GM15510 (cell line): Measurements from ENCODE around the gene RAMACL.

Source experiments
- POLR2A ChIP-seq: IDR thresholded peaks from 3 replicates; pipeline ENCODE4 v1.6.1; 2011; ENCODE audit warnings: borderline replicate concordance; ENCODE audit not compliant: insufficient read length; ENCODE audit errors: extremely low read depth

The RAMACL gene

GRCh38 chr6:166561771-166562359 lies 24.6 kb downstream of the RAMACL start:
- no peak for TF ChIP-seq POLR2A

GRCh38 chr6:166560222-166560621 lies 26.3 kb downstream of the RAMACL start:
- no peak for TF ChIP-seq POLR2A

DNA sequence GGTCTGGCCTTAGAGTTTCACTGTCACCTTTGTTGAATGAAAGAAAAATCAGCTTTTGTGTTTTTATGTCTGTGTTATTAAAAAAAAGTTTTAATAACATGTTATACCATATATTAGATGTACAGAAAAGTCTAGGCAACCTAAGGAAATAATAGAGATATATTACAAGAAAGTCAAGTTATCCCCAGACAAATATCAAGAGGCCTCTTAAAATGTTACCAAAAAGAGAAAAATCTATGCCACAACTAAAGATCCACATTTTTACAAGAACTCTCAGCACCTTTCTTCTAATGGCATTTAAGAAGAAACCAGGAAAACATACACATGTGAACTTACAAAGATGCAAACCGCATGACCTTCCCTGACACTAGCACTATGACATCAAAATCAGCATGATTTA lies 26.8 kb downstream of the RAMACL start:
- no peak for TF ChIP-seq POLR2A

DNA sequence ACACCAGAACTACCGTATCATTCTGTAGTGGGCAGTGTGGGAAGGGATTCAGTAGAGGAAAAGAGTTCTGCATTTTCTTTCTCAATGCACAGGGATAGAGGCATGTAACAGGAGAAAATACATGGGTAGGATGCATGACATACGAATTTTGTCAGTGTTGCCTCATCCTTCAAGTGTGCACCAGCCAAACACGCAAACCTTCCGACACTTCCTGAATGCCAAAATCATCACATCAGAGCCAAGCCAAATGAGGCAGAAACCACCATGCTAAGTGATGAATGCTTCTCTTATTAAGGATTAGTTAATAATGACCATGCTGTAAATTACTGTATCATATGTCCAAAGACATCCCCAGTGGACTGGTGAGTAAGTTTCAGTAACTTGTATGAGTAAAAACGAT lies 27.3 kb downstream of the RAMACL start:
- TF ChIP-seq POLR2A: no peak

DNA sequence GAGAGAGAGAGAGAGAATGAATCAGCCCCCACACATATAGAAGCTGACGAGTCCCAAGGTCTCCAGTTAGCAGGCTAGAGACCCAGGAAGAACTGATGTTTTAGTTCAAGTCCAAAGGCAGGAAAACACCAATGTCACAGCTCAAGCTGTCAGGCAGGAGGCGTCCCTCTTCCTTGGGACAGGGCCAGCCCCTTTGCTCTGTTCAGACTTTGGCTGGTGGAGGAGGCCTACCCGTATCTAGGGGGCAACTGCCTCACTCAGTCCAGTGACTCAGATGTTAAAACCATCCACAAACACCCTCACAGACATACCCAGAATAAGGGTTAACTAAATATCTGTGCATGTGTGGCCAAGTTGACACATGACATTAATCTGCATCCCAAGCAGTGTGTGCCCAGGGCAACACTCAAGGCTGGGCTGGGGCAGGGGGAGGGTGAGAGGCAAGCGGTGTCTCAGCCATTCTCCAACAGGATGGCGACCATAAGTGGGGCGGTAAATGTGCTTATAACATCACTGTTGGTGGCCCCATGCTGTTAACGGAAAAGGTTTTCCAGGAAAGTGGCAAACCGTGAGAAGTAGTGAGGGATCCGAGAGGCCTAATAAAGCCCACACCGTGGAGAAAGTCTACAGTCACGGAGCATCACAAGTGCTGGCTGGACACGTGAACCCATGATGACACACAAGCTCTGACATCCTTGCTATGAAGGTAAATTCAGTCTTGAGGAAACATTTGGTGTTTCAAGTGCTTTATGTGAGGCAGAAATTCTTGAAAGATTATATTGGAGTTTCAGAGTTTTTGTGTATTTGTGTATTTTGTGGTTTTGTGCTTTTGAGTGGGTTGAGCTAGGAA lies 28.1 kb downstream of the RAMACL start:
- no peak for TF ChIP-seq POLR2A

GRCh38 chr6:166556863-166557322 lies 29.6 kb downstream of the RAMACL start:
- no peak for TF ChIP-seq POLR2A

DNA sequence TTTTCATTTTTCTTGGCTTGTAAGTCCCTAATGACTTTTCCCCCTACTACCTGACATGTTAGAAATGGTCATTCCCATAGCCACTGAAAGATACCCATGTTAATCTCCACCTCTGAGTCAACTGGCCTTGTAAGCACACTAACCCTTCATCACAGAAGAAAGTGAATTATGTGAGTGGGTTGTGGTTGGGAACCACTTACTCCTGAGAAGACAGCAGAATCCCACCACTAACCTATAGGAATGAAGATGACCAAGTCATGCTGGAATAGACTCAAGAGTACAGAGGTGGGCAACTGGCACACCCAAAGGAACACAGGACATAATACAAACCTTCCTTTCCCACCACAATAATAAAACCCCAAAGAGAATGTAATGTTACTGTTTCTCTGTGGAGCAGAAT lies 30.1 kb downstream of the RAMACL start:
- TF ChIP-seq POLR2A: no peak

- no peak for TF ChIP-seq POLR2A
Observed at GRCh38 chr6:166555086-166555485, 31.4 kb downstream of the RAMACL start.

GRCh38 chr6:166554316-166554715 lies 32.2 kb downstream of the RAMACL start:
- no peak for TF ChIP-seq POLR2A

- no peak for TF ChIP-seq POLR2A
Observed at GRCh38 chr6:166553563-166554271, 32.8 kb downstream of the RAMACL start.

GRCh38 chr6:166552600-166552999 lies 33.9 kb downstream of the RAMACL start:
- TF ChIP-seq POLR2A: no peak

DNA sequence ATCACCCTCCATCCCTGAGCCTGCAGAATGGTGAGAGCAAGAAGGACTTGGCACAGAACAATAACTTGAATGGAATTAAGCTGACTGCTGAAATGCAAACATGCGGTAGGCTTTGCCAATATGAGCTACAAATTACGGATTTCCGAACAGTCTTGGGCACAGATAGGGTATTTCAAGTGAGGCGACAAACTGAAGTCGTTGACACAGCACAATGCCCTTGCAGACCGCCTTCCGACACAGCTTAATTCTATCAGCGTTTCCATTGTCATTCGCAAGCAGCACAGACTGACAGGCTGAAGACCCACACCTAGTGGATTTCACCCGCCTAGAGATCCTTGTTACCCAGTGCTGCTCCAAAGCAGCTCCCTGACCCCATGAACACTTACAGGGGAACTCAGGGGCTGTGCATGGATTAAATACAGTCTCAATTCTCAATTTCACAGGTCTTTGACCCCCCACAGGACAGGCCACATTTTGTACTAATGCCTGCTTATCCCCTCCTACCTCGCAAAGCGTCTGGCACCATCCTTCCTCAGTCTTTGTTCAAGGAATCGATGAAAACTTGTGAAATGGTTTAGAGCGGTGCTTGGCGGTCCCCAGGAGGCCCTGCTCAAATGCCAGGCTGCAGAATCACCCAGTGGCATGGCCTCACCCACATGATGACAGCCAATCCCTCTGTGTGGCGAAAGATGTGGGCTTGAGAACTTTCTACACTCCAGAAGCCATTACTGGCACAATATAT lies 34.6 kb downstream of the RAMACL start:
- TF ChIP-seq POLR2A: no peak

DNA sequence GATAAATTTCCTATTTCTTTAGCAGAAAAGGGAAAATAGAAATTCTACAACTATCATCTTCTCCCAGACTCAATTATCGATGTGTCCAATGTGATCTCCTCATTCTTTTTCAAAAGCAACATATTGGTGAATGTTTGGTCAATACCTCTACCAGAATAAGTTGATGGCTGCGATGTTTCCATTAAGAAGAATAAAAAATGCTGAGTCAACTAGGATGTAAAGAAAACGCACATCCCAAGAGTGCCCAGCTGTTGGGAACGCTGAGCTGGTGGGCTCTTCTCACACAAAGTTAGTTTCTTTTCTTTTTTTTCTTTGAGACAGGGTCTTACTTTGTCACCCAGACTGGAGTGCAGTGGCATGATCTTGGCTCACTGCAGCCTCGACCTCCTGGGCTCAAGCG lies 39.8 kb downstream of the RAMACL start:
- TF ChIP-seq POLR2A: no peak

- TF ChIP-seq POLR2A: no peak
Observed at GRCh38 chr6:166545156-166546034, 41.1 kb downstream of the RAMACL start.
